HCT116 (cell line): ENCODE data around the gene PDE12. TPM values are rescaled to one million over a fixed set of nuclear protein-coding genes. Genes with fewer than 3 reads are reported as not detected.

Experiments
- ATAC-seq: fragments of 200-7000 bp; cut with Tn5 transposase; 2 replicates; pipeline ENCODE4 v1.9.1; 2020; ENCODE audit warnings: mild to moderate bottlenecking, moderate library complexity
- BruUV-seq: library from RNA; stranded (reverse); fragments of 400-500 nt; replicated peaks from 2 replicates; lab custom pipeline; 2021; lab: Mats Ljungman, UMichigan
- CTCF ChIA-PET: fragments of 300-600 bp; sonication (Branson Sonifier 250); formaldehyde crosslinking; loops from one replicate; lab custom pipeline; 2021; ENCODE audit warnings: antibody characterized with exemption; lab: Charles Lee
- POLR2A ChIA-PET: fragments of 300-600, 350-600 bp; sonication (Branson Sonifier 250); formaldehyde crosslinking; loops from one replicate; lab custom pipeline; 2021; ENCODE audit warnings: antibody characterized with exemption; lab: Charles Lee
- RAD21 ChIA-PET, 2 experiments: fragments of 300-600 bp; sonication (Branson Sonifier 250); formaldehyde crosslinking; loops; one replicate each; lab custom pipeline; 2023; ENCODE audit warnings: low total read pairs in 2 of 2; ENCODE audit not compliant: uncharacterized antibody in 2 of 2, unreplicated experiment in 2 of 2, low non-redundant PET in 1 of 2; lab: Charles Lee
- DNase-seq: peaks from one replicate; pipeline ENCODE4 v3.0.0-alpha.2; 2010; ENCODE audit warnings: low read depth, low spot score
- H2AFZ ChIP-seq: fragments of 200-600 bp; shearing (Covaris generic), sonication (generic); 2 replicates; pipeline ENCODE4 v1.6.1; 2017; ENCODE audit warnings: low read depth, mixed run types, mixed read lengths, antibody characterized with exemption, low read length; ENCODE audit not compliant: poor library complexity, severe bottlenecking
- H3K27ac ChIP-seq: 2 replicates; pipeline ENCODE4 v1.5.1; 2012; ENCODE audit warnings: low read depth, low read length
- H3K27me3 ChIP-seq: fragments of 200-600 bp; sonication (generic); 2 replicates; pipeline ENCODE4 v1.6.1; 2016; ENCODE audit warnings: mixed run types, low read length, mixed read lengths; ENCODE audit not compliant: insufficient read depth
- H3K36me3 ChIP-seq, 2 experiments: fragments of 200-500 bp in 1 of 2; fragments of 200-600 bp in 1 of 2; sonication (Bioruptor generic) in 1 of 2; sonication (generic) in 1 of 2; 2 replicates each; pipeline versions ENCODE4 v1.5.1 to v1.6.1; 2014 to 2016; ENCODE audit warnings: low read length in 2 of 2, inconsistent platforms in 1 of 2, mixed read lengths in 1 of 2, mixed run types in 1 of 2; ENCODE audit not compliant: insufficient read depth in 2 of 2, control insufficient read depth in 1 of 2
- H3K4me1 ChIP-seq, 2 experiments: fragments of 200-600 bp in 1 of 2; sonication (generic) in 1 of 2; 2 replicates each; pipeline versions ENCODE4 v1.5.1 to v1.6.1; 2012 to 2017; ENCODE audit warnings: low read length in 2 of 2, inconsistent platforms in 1 of 2, mild to moderate bottlenecking in 1 of 2, mixed read lengths in 1 of 2, mixed run types in 1 of 2, moderate library complexity in 1 of 2; ENCODE audit not compliant: insufficient read depth in 2 of 2, control insufficient read depth in 1 of 2
- H3K4me2 ChIP-seq: fragments of 200-600 bp; sonication (generic); 2 replicates; pipeline ENCODE4 v1.6.1; 2017; ENCODE audit warnings: mixed run types, low read length, mixed read lengths
- H3K4me3 ChIP-seq, 2 experiments: fragments of 200-600 bp in 1 of 2; sonication (generic) in 1 of 2; replicated peaks in 1 of 2; 2 replicates each; pipeline ENCODE4 v1.5.1; 2011 to 2016; ENCODE audit warnings: low read length in 2 of 2, control low read depth in 1 of 2, low read depth in 1 of 2, mild to moderate bottlenecking in 1 of 2, mixed read lengths in 1 of 2, mixed run types in 1 of 2
- H3K79me2 ChIP-seq: fragments of 200-600 bp; sonication (generic); 2 replicates; pipeline ENCODE4 v1.6.1; 2017; ENCODE audit warnings: mild to moderate bottlenecking, mixed run types, low read length, moderate library complexity, mixed read lengths; ENCODE audit not compliant: insufficient read depth
- H3K9ac ChIP-seq: fragments of 200-600 bp; sonication (generic); 2 replicates; pipeline ENCODE4 v1.6.1; 2016; ENCODE audit warnings: low read length, mixed read lengths
- H3K9me2 ChIP-seq: fragments of 200-600 bp; sonication (generic), shearing (Covaris generic); 2 replicates; pipeline ENCODE4 v1.6.1; 2017; ENCODE audit warnings: mixed run types, mild to moderate bottlenecking, moderate library complexity; ENCODE audit not compliant: insufficient read depth
- H3K9me3 ChIP-seq, 2 experiments: fragments of 200-500 bp in 1 of 2; fragments of 200-600 bp in 1 of 2; sonication (Bioruptor generic) in 1 of 2; sonication (generic) in 1 of 2; 2 replicates each; pipeline ENCODE4 v1.6.1; 2014 to 2017; ENCODE audit warnings: low read length in 2 of 2, mixed read lengths in 2 of 2, inconsistent platforms in 1 of 2, low read depth in 1 of 2, mild to moderate bottlenecking in 1 of 2, mixed run types in 1 of 2, moderate library complexity in 1 of 2; ENCODE audit not compliant: control insufficient read depth in 1 of 2, insufficient read depth in 1 of 2
- H4K20me1 ChIP-seq: fragments of 200-600 bp; sonication (generic), shearing (Covaris generic); 2 replicates; pipeline ENCODE4 v1.6.1; 2017; ENCODE audit warnings: mixed run types, mild to moderate bottlenecking, moderate library complexity; ENCODE audit not compliant: insufficient read depth
- ATF3 ChIP-seq: IDR thresholded peaks from 2 replicates; pipeline ENCODE4 v1.6.1; 2012
- ELF1 ChIP-seq: IDR thresholded peaks from 2 replicates; pipeline ENCODE4 v1.6.1; 2012; ENCODE audit warnings: low read depth, borderline replicate concordance
- EZH2 ChIP-seq: fragments of 200-600 bp; sonication (generic); IDR thresholded peaks from 2 replicates; pipeline ENCODE4 v1.6.1; 2017; ENCODE audit warnings: antibody characterized with exemption, mixed run types
- JUND ChIP-seq: IDR thresholded peaks from 2 replicates; pipeline ENCODE4 v1.6.1; 2012
- POLR2A ChIP-seq: IDR thresholded peaks from 2 replicates; pipeline ENCODE4 v1.7.0; 2011; ENCODE audit warnings: borderline replicate concordance; ENCODE audit not compliant: insufficient read depth, insufficient read length; ENCODE audit errors: extremely low read depth
- POLR2AphosphoS5 ChIP-seq: IDR thresholded peaks from 2 replicates; pipeline ENCODE4 v1.6.1; 2011; ENCODE audit warnings: mild to moderate bottlenecking, low read depth, low read length, moderate library complexity
- SP1 ChIP-seq: IDR thresholded peaks from 2 replicates; pipeline ENCODE4 v1.6.1; 2012; ENCODE audit warnings: low read depth
- SRF ChIP-seq: IDR thresholded peaks from 2 replicates; pipeline ENCODE4 v1.6.1; 2012; ENCODE audit warnings: low read depth
- YY1 ChIP-seq: IDR thresholded peaks from 2 replicates; pipeline ENCODE4 v1.6.1; 2011; ENCODE audit warnings: low read length, low read depth, moderate library complexity, mild to moderate bottlenecking; ENCODE audit not compliant: insufficient replicate concordance; ENCODE audit errors: extremely low read depth
- ZBTB33 ChIP-seq: IDR thresholded peaks from 2 replicates; pipeline ENCODE4 v1.6.1; 2011; ENCODE audit warnings: mild to moderate bottlenecking, low read length, moderate library complexity; ENCODE audit not compliant: insufficient replicate concordance; ENCODE audit errors: extremely low read depth
- ZFX ChIP-seq: fragments of 450-650 bp; IDR thresholded peaks from 2 replicates; pipeline ENCODE4 v1.6.1; 2017
- ZNF274 ChIP-seq: fragments of 200-500 bp; sonication (Bioruptor generic); IDR thresholded peaks from 2 replicates; pipeline ENCODE4 v1.6.1; 2014; ENCODE audit warnings: mild to moderate bottlenecking, low read depth, low read length, inconsistent platforms
- intact Hi-C: fragments of 100-400 bp; cut with micrococcal nuclease; formaldehyde crosslinking; loops from 2 replicates; pipeline ENCODE4 v1.10.0; 2022
- total RNA-seq: library from RNA; stranded (reverse); gene quantifications from one replicate; pipeline ENCODE4 v1.2.1, GENCODE V29; 2021; ENCODE audit not compliant: unreplicated experiment
- TF ChIP-seq, protein P1 (sequence below): IDR thresholded peaks from 2 replicates; pipeline ENCODE4 v1.6.1; 2012

Gene PDE12
- total RNA-seq, 1 experiment from 2014 or later = 28.3 TPM

GRCh38 chr3:57570878-57571277, 14.8 kb downstream of the PDE12 start:
- no peak overlapping the region for H3K9ac ChIP-seq
- ChIA-PET POLR2A (no interaction called here), CTCF (no interaction called here), RAD21 (no interaction called here)
- no peak overlapping the region for H3K4me3 ChIP-seq
- no peak for TF ChIP-seq ZBTB33
- no peak for TF ChIP-seq SP1
- TF ChIP-seq SRF = no peak
- peaks cover 72% of the 10 kb centered on the region for H3K79me2 ChIP-seq
- H3K4me1 ChIP-seq = no peaks in the 10 kb centered on the region
- H4K20me1 ChIP-seq = no peaks in the 10 kb centered on the region
- no peak overlapping the region for H3K4me2 ChIP-seq
- H3K36me3 ChIP-seq = peaks cover 17 to 19% of the 10 kb centered on the region in 2 experiments
- no peak overlapping the region for H3K27ac ChIP-seq
- intact Hi-C loops = no loop called here
- no TSS peak for BruUV-seq
- H3K9me2 ChIP-seq = no peaks in the 10 kb centered on the region
- ATAC-seq = no peak
- no peaks in the 10 kb centered on the region for H3K9me3 ChIP-seq
- H2AFZ ChIP-seq = no peak overlapping the region
- no peaks in the 10 kb centered on the region for H3K27me3 ChIP-seq
- no peak for DNase-seq

DNA sequence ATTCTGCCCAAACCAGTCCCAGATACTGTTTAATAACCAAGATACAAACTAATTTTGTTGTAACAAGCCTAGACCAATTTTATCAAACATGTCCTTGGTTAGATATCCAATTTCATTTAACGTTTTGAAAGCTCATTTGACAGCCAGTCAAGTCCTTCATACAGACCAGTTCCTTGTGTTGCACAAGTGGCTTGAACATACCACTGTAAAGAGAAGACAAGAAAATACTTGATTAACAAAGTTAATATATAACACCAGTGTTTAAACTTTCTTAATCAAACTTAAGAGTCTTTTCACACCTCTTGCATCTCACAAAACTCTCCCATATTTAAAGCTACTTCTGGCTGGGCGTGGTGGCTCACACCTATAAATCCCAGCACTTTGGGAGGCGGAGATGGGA, 16.0 kb downstream of the PDE12 start:
- ChIA-PET POLR2A (no interaction called here), RAD21 (no interaction called here), CTCF (no interaction called here)
- Histone ChIP-seq H3K27ac (no peak overlapping the region), H3K4me3 (no peak overlapping the region), H3K9me2 (no peaks in the 10 kb centered on the region), H3K9ac (no peak overlapping the region), H3K79me2 (peaks cover 74% of the 10 kb centered on the region), H3K4me2 (no peak overlapping the region), H3K36me3 (peaks cover 21% of the 10 kb centered on the region in 2 experiments), H3K27me3 (no peaks in the 10 kb centered on the region), H2AFZ (no peak overlapping the region), H4K20me1 (no peaks in the 10 kb centered on the region), H3K9me3 (no peaks in the 10 kb centered on the region), H3K4me1 (no peaks in the 10 kb centered on the region)
- TF ChIP-seq JUND = no peak
- TF ChIP-seq POLR2A = no peak
- no peak for TF ChIP-seq POLR2AphosphoS5
- no peak for TF ChIP-seq ZFX
- TF ChIP-seq ELF1 = no peak
- no peak for TF ChIP-seq SP1
- TF ChIP-seq ZNF274 = no peak
- TF ChIP-seq EZH2 = no peak
- no peak for TF ChIP-seq ATF3
- TF ChIP-seq, protein P1, sequence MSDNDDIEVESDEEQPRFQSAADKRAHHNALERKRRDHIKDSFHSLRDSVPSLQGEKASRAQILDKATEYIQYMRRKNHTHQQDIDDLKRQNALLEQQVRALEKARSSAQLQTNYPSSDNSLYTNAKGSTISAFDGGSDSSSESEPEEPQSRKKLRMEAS = no peak
- no peak for TF ChIP-seq YY1
- DNase-seq (no peak), ATAC-seq (no peak)
- intact Hi-C loops = no loop called here
- no TSS peak for BruUV-seq
